ENCODE data around the gene FOXK1.

FOXK1 gene

GRCh38 chr7:4722960-4723630, 41.0 kb downstream of the FOXK1 start:
- peaks cover 16% of the 10 kb centered on the region for H3K4me1 ChIP-seq (ENCODE audit: low read length)
- H3K27ac ChIP-seq (ENCODE audit: low read length): no peak overlapping the region
- H3K4me2 ChIP-seq (ENCODE audit: low read length): no peak overlapping the region
- H2AFZ ChIP-seq (ENCODE audit: low read depth, low read length): no peak overlapping the region
- no peaks in the 10 kb centered on the region for H3K36me3 ChIP-seq (replicated peaks; ENCODE audit: low read depth, low read length)
- peaks cover 25% of the 10 kb centered on the region for H4K20me1 ChIP-seq (ENCODE audit: insufficient read depth, low read length)
- no peak overlapping the region for H3K9ac ChIP-seq (ENCODE audit: low read length)
- TF ChIP-seq CTCF (IDR thresholded peaks at IDR 0.05; ENCODE audit: low read depth, low read length): no peak
- TF ChIP-seq EZH2phosphoT487 (IDR thresholded peaks at IDR 0.05; ENCODE audit: low read depth): no peak
- peaks cover 74% of the 10 kb centered on the region for H3K79me2 ChIP-seq (ENCODE audit: low read length)
- H3K4me3 ChIP-seq (ENCODE audit: low read length): no peak overlapping the region
- no peaks in the 10 kb centered on the region for H3K27me3 ChIP-seq (ENCODE audit: low read depth, low read length)
- no peaks in the 10 kb centered on the region for H3K9me3 ChIP-seq (ENCODE audit: insufficient read depth, low read length)

DNA sequence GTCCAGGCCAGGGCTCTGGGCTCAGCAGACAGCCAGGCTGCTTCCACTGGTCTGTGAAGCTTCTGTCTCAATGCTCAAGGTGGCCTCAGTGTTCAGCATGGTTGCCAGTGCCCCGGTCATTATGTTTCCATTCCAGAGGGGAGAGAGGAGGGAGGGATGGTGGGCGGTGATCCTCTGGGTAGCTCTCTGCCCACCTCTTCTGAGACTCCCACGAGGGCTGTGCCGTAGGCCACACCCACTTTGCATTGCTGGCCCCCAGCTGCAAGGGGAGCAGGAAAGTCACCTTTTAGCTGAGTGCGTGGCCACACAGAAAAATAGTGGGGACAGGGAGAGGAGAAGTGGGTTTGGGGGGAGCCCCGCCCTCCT, 42.5 kb downstream of the FOXK1 start:
- Histone ChIP-seq H3K9me3 (ENCODE audit: insufficient read depth, low read length) (no peaks in the 10 kb centered on the region), H3K27me3 (ENCODE audit: low read depth, low read length) (no peaks in the 10 kb centered on the region), H3K4me2 (ENCODE audit: low read length) (no peak overlapping the region), H4K20me1 (ENCODE audit: insufficient read depth, low read length) (peaks cover 25% of the 10 kb centered on the region), H3K4me3 (ENCODE audit: low read length) (no peak overlapping the region), H3K9ac (ENCODE audit: low read length) (no peak overlapping the region), H3K27ac (ENCODE audit: low read length) (no peak overlapping the region), H3K4me1 (ENCODE audit: low read length) (peaks cover 15% of the 10 kb centered on the region), H2AFZ (ENCODE audit: low read depth, low read length) (no peak overlapping the region), H3K36me3 (replicated peaks; ENCODE audit: low read depth, low read length) (no peaks in the 10 kb centered on the region), H3K79me2 (ENCODE audit: low read length) (peaks cover 80% of the 10 kb centered on the region)
- no peak for TF ChIP-seq EZH2phosphoT487 (IDR thresholded peaks at IDR 0.05; ENCODE audit: low read depth)
- no peak for TF ChIP-seq CTCF (IDR thresholded peaks at IDR 0.05; ENCODE audit: low read depth, low read length)

DNA sequence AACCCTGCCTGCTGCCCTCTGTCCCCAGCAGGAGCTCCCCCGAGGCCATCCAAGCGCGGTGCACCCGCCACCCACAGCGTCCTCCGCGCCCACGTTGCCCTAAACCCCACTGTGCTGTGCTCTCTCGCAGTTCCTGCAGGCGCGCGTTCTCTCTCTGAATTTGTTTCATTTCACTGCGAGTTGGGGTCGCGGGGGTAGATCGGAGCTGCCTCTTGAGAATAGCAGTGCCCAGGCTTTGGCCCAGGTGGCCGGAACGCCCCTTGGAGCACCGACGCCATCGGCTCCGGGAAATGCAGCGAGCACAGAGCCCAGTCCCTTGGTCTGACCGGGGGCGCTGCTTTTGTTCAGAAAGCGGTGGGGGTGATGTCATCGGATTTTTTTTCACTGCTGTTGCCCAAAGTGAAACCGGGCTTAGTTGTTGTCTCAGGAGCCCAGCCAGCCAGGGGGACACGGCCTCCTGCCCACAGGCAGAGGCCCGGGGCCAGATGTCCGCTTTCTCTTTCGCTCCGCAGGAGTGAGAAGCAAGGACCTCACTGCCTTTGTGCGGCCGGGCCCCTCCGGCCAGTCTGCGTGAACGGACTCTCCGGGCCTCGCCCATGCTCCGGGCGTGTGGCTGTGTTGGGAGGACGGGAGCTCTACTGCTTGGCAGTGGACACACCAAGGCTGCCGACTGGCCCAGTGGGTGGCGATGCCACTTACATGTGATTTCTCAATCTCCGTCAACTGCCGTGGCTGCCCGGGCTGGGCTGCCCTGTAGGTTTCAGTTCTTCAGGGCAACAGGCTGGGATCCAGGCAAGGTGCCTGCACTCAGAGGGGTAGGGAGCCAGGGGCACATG, 43.1 kb downstream of the FOXK1 start:
- Histone ChIP-seq H3K79me2 (ENCODE audit: low read length) (peaks cover 81% of the 10 kb centered on the region), H3K9me3 (ENCODE audit: insufficient read depth, low read length) (no peaks in the 10 kb centered on the region), H2AFZ (ENCODE audit: low read depth, low read length) (no peak overlapping the region), H3K36me3 (replicated peaks; ENCODE audit: low read depth, low read length) (no peaks in the 10 kb centered on the region), H3K27me3 (ENCODE audit: low read depth, low read length) (no peaks in the 10 kb centered on the region), H3K9ac (ENCODE audit: low read length) (no peak overlapping the region), H3K27ac (ENCODE audit: low read length) (no peak overlapping the region), H3K4me3 (ENCODE audit: low read length) (no peak overlapping the region), H3K4me2 (ENCODE audit: low read length) (no peak overlapping the region), H3K4me1 (ENCODE audit: low read length) (peaks cover 9% of the 10 kb centered on the region), H4K20me1 (ENCODE audit: insufficient read depth, low read length) (peaks cover 23% of the 10 kb centered on the region)
- TF ChIP-seq EZH2phosphoT487 (IDR thresholded peaks at IDR 0.05; ENCODE audit: low read depth): no peak
- TF ChIP-seq CTCF (IDR thresholded peaks at IDR 0.05; ENCODE audit: low read depth, low read length): no peak

- Histone ChIP-seq H4K20me1 (ENCODE audit: insufficient read depth, low read length) (peaks cover 17% of the 10 kb centered on the region), H3K9me3 (ENCODE audit: insufficient read depth, low read length) (no peaks in the 10 kb centered on the region), H2AFZ (ENCODE audit: low read depth, low read length) (no peak overlapping the region), H3K27me3 (ENCODE audit: low read depth, low read length) (no peaks in the 10 kb centered on the region), H3K4me2 (ENCODE audit: low read length) (no peak overlapping the region), H3K79me2 (ENCODE audit: low read length) (peaks cover 74% of the 10 kb centered on the region), H3K4me3 (ENCODE audit: low read length) (no peak overlapping the region), H3K9ac (ENCODE audit: low read length) (no peak overlapping the region), H3K36me3 (replicated peaks; ENCODE audit: low read depth, low read length) (no peaks in the 10 kb centered on the region), H3K27ac (ENCODE audit: low read length) (no peak overlapping the region), H3K4me1 (ENCODE audit: low read length) (peaks cover 2% of the 10 kb centered on the region; the same call in 1 of the 2 replicates)
- no peak for TF ChIP-seq EZH2phosphoT487 (IDR thresholded peaks at IDR 0.05; ENCODE audit: low read depth)
- TF ChIP-seq CTCF (IDR thresholded peaks at IDR 0.05; ENCODE audit: low read depth, low read length): no peak
These were observed 43.9 kb downstream of the FOXK1 start for GRCh38 chr7:4725850-4726450.
